Hippocampal formation (tissue), 2 donors: ENCODE data around the gene HEG1.
A peak's percentile ranks its signal among the peaks of the same experiment; 100 is the strongest.

Source experiments
- DNase-seq, 2 donors: peaks; one replicate each; lab custom pipeline; 2025; lab: John Stamatoyannopoulos, UW

The HEG1 gene

GRCh38 chr3:125050488-125051090, 5.2 kb downstream of the HEG1 start:
- no peak for DNase-seq

DNA sequence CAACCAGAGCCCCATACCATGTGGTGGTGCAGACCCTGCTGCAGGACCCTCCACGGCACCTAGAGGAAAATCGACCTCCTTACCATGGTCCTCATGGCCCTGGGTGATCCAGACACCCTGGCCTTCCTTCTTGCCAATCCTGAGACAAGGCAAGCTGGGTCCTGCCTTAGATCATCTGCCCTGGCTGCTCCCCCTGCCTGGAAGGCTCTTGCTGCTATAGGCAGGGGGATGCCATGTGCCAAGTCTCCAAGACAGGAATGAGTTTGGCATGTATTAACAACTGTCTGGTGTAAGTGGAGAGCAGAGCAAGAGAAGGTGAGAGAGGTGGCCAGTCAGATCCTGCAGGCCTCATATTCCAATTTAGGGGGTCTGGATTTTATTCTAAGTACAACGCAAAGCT, 7.5 kb downstream of the HEG1 start:
- no peak for DNase-seq

DNA sequence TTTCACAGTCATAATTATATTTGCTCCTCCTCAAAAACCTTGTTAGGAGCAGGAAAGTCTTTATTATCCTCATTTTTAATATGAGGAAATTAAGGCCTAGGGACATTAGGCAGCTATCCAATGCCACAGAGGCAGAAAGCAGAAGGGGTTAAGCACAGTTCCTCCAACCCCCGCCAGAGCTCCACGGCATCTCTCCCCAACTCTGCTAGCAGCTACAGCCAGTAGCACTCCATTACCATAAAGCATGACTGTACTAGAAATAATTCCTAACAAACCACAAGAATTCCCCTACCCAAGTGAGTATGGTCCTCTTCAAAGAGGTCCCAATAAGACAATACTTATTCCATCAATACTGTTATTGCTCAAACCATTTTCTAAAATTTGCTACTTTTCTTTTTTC, 9.8 kb downstream of the HEG1 start:
- no peak for DNase-seq

GRCh38 chr3:125045194-125045593, 10.6 kb downstream of the HEG1 start:
- no peak for DNase-seq

GRCh38 chr3:125043599-125044151, 12.1 kb downstream of the HEG1 start:
- DNase-seq: no peak

DNA sequence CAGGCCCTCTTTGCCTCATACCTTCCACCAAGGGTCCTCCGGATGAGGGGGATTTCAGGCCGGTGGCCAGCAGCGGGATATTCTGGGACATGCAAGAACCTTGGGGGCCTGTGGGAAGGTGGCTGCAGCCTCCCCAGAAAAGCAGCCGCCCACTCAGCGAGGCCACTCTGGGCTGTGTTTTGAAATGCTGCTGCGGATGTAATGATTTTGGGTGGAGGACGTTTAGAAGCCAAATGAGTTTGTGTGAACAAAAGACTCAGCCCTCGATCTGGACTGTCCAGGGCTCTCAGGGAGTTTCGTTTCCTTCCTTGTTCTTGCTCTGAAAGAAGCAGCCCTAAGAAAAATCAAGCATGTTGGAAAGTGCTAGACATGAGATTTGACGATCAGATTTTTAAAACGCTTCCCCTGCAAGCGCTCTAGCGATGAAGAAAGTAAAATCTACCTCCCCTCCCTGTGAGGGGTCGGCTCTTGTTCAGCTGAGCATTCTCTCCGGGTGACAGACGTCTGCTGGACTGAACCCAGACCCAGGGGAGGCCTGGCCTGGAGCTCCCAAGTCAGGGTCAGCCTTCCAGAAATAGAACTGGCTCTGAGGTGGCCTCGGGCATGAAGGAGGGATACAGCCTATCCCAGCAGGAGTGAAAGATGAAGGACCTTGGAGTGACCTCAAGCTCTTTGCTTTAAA, 12.9 kb downstream of the HEG1 start:
- peak; percentile 11 to 14 for DNase-seq

GRCh38 chr3:125039131-125040100, 16.4 kb downstream of the HEG1 start:
- peak; percentile 34 to 61 for DNase-seq

GRCh38 chr3:125037498-125038150, 18.2 kb downstream of the HEG1 start:
- no peak for DNase-seq

- DNase-seq: no peak
These were observed 20.6 kb downstream of the HEG1 start for GRCh38 chr3:125035217-125035616.

DNA sequence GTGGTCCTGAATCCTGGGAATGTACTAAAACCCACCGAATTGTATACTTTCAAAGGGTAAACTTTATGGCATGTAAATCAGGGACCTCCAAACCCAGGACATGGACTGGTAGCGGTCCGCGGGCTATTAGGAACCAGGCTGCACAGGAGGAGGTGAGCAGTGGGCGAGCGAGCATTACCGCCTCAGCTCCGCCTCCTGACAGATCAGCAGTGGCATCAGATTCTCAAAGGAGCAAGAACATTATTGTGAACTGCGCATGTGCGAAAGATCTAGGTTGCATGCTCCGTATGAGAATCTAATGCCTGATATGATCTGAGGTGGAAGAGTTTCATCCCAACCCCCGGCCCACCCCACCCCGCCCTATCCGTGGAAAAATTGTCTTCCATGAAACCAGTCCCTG, 22.2 kb downstream of the HEG1 start:
- DNase-seq: no peak

- DNase-seq: no peak
These were observed 22.7 kb downstream of the HEG1 start for GRCh38 chr3:125033135-125033534.

DNA sequence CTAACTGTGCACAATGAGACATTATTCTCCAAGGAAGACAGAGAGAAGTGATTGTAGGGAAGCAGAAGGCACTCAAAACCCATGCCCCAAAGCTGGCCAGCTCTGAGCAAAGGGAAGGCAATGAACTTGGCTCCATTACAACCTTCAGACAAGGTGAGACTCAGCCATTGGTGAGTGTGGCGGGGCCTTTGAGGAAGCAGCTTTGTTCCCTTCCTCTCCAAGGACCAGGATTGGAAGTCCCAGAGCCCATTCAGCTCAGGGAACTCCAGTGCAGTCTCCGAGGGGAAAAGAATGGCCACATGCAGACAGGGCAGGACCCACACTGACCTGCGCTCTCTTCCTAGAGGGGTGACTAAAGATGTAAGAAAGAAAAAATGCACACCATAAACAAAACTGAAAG, 23.1 kb downstream of the HEG1 start:
- no peak for DNase-seq

GRCh38 chr3:125032100-125032643, 23.6 kb downstream of the HEG1 start:
- DNase-seq: no peak

DNA sequence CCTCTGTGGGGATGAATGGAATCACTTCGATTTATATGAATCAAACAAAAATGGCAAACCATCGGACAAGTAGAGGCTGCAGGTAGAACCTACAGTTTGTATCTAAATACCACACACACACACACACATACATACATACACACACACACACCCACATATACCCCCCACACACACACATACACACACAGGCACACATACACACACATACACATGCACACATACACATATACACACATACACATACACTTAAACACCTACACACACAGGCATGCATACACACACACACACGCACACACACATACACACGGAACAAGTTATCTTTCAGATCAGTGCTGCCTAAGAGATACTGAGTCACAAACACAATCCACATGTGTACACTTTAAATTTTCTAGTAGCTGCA, 24.3 kb downstream of the HEG1 start:
- no peak for DNase-seq

DNA sequence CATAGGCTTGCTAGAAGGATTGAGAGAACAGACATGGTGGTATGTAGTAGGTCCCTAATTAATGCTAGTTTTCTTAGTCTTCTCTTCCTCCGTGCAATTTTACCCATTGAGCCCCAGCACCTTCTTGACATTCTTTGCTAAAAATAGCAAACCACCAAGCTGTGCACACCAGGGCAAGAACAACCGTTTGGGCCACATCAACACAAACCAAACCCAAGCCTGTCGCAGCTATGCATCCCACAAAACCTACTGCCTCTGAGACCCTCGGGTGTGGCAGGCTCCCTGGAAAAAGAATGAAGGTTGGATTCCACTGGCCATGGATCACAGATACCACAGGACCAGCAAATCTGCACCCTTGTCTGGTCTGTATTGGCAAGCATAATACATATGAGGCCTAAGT, 27.1 kb downstream of the HEG1 start:
- DNase-seq: no peak

- DNase-seq: no peak
These were observed 30.2 kb downstream of the HEG1 start for GRCh38 chr3:125025642-125026041.

DNA sequence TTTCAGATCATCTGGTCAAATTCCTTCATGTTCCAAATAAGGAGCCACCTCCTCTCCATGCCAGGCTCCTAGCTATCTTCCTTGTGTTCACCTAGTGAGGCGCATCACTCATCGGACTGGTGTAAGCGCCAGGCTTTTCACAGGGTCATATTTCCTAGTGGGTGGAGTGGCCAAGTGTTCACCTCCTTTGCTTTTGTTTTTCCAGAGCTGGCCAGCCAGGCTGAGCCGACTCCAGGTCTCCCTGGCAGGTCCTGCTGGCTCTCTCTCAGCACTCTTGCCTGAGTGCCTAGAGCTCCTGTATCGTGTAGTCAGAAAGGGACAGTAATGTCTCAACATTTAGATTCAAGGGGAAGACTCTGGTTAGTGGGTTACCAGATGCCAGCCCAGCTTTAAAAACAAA, 31.0 kb downstream of the HEG1 start:
- no peak for DNase-seq

DNA sequence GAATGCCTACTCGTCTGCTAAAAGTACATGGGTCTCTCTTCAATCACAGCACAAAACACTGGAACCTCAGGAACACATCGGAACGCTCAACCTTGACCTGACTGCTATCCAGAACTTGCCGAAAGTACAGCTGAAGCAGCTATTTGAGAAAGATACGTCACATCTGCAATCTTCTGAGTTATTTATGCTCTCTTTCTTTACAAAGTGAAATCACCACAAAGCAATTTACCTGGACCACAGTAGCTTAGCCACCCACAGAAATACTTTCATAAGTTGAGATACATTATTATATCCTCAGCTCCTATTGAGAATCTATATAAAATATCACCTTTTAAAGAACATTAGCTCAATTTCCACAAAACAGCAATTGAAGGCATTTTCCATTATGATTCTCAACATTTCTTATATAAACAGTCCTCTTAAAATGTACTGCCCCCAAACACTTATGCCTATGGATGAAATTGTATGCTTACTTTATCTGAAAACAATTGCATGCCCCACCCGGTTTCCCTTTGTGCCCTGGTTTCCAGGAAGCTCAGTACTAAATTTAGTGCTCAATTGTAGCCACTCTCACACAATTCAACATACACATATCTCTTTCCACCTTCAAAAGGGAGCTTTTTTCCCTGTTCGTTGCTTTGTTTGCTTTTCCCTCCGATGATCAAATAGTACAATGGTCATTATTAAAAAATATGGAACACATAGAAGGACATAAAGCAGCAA, 31.8 kb downstream of the HEG1 start:
- no peak for DNase-seq

DNA sequence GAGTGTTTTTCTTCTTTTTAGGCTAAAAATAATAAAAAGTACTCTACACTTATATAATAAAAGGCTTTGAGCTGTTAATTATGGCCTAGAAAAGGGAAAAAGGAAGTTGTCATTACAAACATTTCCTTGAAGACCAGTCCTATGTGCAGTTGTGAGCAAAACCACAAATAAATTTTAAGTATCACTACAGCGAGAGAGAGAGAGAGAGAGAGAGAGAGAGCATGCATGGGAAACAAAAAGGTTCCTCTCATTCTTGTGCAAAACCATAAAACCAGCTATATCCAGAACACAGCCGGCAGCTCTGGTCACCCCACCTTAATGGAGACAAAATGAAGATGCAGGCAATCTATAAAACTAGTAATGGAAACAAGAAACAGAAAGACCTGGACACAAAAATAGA, 33.6 kb downstream of the HEG1 start:
- no peak for DNase-seq

GRCh38 chr3:125019271-125019670, 36.5 kb downstream of the HEG1 start:
- no peak for DNase-seq

- no peak for DNase-seq
These were observed 38.4 kb downstream of the HEG1 start for GRCh38 chr3:125017406-125017805.
